Vagina (tissue), 2 donors: ENCODE data around the gene RBKS.

Source experiments
- POLR2A ChIP-seq, 2 donors: fragments of 450-650 bp; IDR thresholded peaks; one replicate each; pipeline ENCODE4 v1.6.1; 2017; ENCODE audit warnings: antibody characterized with exemption in 2 of 2, mild to moderate bottlenecking in 2 of 2, moderate library complexity in 2 of 2
- TF ChIP-seq, protein P1 (sequence below), 3 experiments: fragments of 450-650 bp in 2 of 3; fragments of 200-600 bp in 1 of 3; sonication (generic) in 1 of 3; IDR thresholded peaks; one replicate each; pipeline ENCODE4 v1.5.1; 2017 to 2019; ENCODE audit warnings: antibody characterized with exemption in 3 of 3, mild to moderate bottlenecking in 2 of 3, moderate library complexity in 2 of 3

DNA sequence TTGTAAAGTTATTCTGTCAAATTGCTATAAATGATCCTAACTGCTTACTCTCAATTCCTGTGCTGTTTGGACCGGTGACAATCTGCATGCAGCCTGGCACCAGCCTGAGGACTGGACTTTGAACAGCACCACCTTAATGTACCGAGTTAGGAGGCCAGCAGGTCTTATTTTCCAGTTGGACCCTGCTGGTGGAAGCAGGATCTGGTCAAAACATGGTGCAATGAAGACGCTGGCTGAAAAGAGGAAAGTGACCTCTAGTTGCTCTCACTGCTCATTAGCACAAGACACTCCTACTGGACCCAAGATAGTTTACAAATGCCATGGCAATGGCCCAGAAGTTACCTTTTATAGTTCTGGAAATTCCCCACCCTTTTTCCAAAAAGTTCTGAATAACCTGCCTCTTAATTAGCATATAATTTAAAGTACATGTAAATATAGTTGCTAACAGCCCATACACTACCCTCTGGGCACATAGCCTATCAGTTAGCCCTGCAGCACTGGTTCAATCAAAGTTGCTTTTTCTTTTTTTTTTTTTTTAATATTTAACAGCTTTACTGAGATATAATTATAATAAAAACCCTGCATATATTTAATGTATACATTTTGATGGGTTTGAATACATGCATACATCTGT, 35.8 kb downstream of the RBKS start:
- TF ChIP-seq POLR2A (IDR thresholded peaks at IDR 0.05), result no peak
- TF ChIP-seq, protein P1, sequence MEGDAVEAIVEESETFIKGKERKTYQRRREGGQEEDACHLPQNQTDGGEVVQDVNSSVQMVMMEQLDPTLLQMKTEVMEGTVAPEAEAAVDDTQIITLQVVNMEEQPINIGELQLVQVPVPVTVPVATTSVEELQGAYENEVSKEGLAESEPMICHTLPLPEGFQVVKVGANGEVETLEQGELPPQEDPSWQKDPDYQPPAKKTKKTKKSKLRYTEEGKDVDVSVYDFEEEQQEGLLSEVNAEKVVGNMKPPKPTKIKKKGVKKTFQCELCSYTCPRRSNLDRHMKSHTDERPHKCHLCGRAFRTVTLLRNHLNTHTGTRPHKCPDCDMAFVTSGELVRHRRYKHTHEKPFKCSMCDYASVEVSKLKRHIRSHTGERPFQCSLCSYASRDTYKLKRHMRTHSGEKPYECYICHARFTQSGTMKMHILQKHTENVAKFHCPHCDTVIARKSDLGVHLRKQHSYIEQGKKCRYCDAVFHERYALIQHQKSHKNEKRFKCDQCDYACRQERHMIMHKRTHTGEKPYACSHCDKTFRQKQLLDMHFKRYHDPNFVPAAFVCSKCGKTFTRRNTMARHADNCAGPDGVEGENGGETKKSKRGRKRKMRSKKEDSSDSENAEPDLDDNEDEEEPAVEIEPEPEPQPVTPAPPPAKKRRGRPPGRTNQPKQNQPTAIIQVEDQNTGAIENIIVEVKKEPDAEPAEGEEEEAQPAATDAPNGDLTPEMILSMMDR (IDR thresholded peaks at IDR 0.05), result no peak
